Liver (tissue), 9 donors: Measurements from ENCODE around the gene ATXN1. TPM values are rescaled to one million over a fixed set of nuclear protein-coding genes. Genes with fewer than 3 reads are reported as not detected.

Experiments
- DNase-seq: peaks from one replicate; pipeline ENCODE4 v3.0.0-alpha.2; 2017; ENCODE audit warnings: low spot score
- H3K27ac ChIP-seq, 2 donors: one replicate each; pipeline ENCODE4 v1.7.0; 2013; ENCODE audit warnings: inconsistent platforms in 2 of 2, low read length in 2 of 2, control low read depth in 1 of 2, low read depth in 1 of 2, mild to moderate bottlenecking in 1 of 2
- H3K27me3 ChIP-seq, 4 donors: one replicate each; pipeline versions ENCODE4 v1.6.1 to v1.7.0; 2013; ENCODE audit warnings: low read length in 3 of 4, inconsistent platforms in 1 of 4, mild to moderate bottlenecking in 1 of 4, moderate library complexity in 1 of 4; ENCODE audit not compliant: control insufficient read depth in 4 of 4, insufficient read depth in 4 of 4
- H3K36me3 ChIP-seq, 4 donors: one replicate each; pipeline versions ENCODE4 v1.6.1 to v1.7.0; 2013; ENCODE audit warnings: low read length in 3 of 4, mild to moderate bottlenecking in 3 of 4, low read depth in 1 of 4, moderate library complexity in 1 of 4; ENCODE audit not compliant: control insufficient read depth in 4 of 4, insufficient read depth in 3 of 4
- H3K4me1 ChIP-seq, 4 donors: one replicate each; pipeline versions ENCODE4 v1.6.1 to v1.7.0; 2013; ENCODE audit warnings: low read length in 3 of 4, mild to moderate bottlenecking in 3 of 4, moderate library complexity in 1 of 4; ENCODE audit not compliant: control insufficient read depth in 4 of 4, insufficient read depth in 4 of 4
- H3K4me3 ChIP-seq, 3 donors: one replicate each; pipeline versions ENCODE4 v1.6.1 to v1.7.0; 2013; ENCODE audit warnings: low read length in 3 of 3, control low read depth in 1 of 3, low read depth in 1 of 3, mild to moderate bottlenecking in 1 of 3
- H3K9ac ChIP-seq, 2 donors: one replicate each; pipeline ENCODE4 v1.7.0; 2013; ENCODE audit warnings: low read length in 2 of 2, mild to moderate bottlenecking in 2 of 2, moderate library complexity in 2 of 2, control low read depth in 1 of 2, low read depth in 1 of 2
- H3K9me3 ChIP-seq, 4 donors: one replicate each; pipeline versions ENCODE4 v1.6.1 to v1.7.0; 2013; ENCODE audit warnings: low read length in 3 of 4; ENCODE audit not compliant: control insufficient read depth in 4 of 4
- EGR1 ChIP-seq, 2 donors: IDR thresholded peaks; 2 replicates each; pipeline ENCODE4 v1.6.1; 2016 to 2018; ENCODE audit warnings: antibody characterized with exemption in 2 of 2, low read depth in 2 of 2
- FOXA2 ChIP-seq: IDR thresholded peaks from 2 replicates; pipeline ENCODE4 v1.6.1; 2016; ENCODE audit warnings: antibody characterized with exemption
- HNF4A ChIP-seq, 2 donors: conservative IDR thresholded peaks; 2 replicates each; pipeline ENCODE4 v1.6.1; 2016; ENCODE audit warnings: antibody characterized with exemption in 2 of 2, mild to moderate bottlenecking in 2 of 2
- HNF4G ChIP-seq: IDR thresholded peaks from 2 replicates; pipeline ENCODE4 v1.6.1; 2016; ENCODE audit warnings: antibody characterized with exemption
- JUND ChIP-seq, 2 donors: IDR thresholded peaks; 2 replicates each; pipeline ENCODE4 v1.6.1; 2016; ENCODE audit warnings: antibody characterized with exemption in 2 of 2
- NR2F2 ChIP-seq: IDR thresholded peaks from 2 replicates; pipeline ENCODE4 v1.6.1; 2016; ENCODE audit warnings: antibody characterized with exemption
- RAD21 ChIP-seq, 2 donors: IDR thresholded peaks; 2 replicates each; pipeline ENCODE4 v1.6.1; 2016; ENCODE audit warnings: antibody characterized with exemption in 2 of 2, mild to moderate bottlenecking in 2 of 2
- REST ChIP-seq: IDR thresholded peaks from 2 replicates; pipeline ENCODE4 v1.6.1; 2016; ENCODE audit warnings: antibody characterized with exemption, mild to moderate bottlenecking
- SP1 ChIP-seq: IDR thresholded peaks from 2 replicates; pipeline ENCODE4 v1.6.1; 2018; ENCODE audit warnings: antibody characterized with exemption, mild to moderate bottlenecking
- YY1 ChIP-seq: IDR thresholded peaks from 2 replicates; pipeline ENCODE4 v1.6.1; 2016; ENCODE audit warnings: antibody characterized with exemption, mild to moderate bottlenecking
- whole genome bisulfite sequencing: extraction: QIAGEN DNeasy Blood & Tissue Kit; methylation state at CpG from one replicate; pipeline ENCODE4 v1.1.7; 2013; 5-methylcytosine and 5-hydroxymethylcytosine counted together
- polyA plus RNA-seq, 2 donors: library from polyadenylated mRNA; stranded (reverse) in 1 of 2; unstranded in 1 of 2; fragments of 200-250 nt in 1 of 2; fragments of >200 nt in 1 of 2; fragmentation: Nextera tagmentation in 1 of 2; extraction: Ambion mirVana in 1 of 2; gene quantifications; one replicate each; pipeline versions ENCODE4 v1.2.1 to v1.2.3, GENCODE V29; 2013 to 2015
- total RNA-seq, 2 donors: library from RNA; depleted of rRNA; stranded (reverse); fragments of >200 nt; gene quantifications; one replicate each; pipeline ENCODE4 v1.2.3, GENCODE V29; 2014
- TF ChIP-seq, protein P1 (sequence below): IDR thresholded peaks from 2 replicates; pipeline ENCODE4 v1.6.1; 2016; ENCODE audit warnings: antibody characterized with exemption
- TF ChIP-seq, protein P2 (sequence below): IDR thresholded peaks from 2 replicates; pipeline ENCODE4 v1.6.1; 2016; ENCODE audit warnings: antibody characterized with exemption
- TF ChIP-seq, protein P3 (sequence below): fragments of 150-350 bp; IDR thresholded peaks from 2 replicates; pipeline ENCODE4 v1.5.1; 2017; ENCODE audit warnings: improper control_type of control experiment, low read depth, low read length; ENCODE audit not compliant: missing input control
- TF ChIP-seq, protein P4 (sequence below): IDR thresholded peaks from 2 replicates; pipeline ENCODE4 v1.6.1; 2016; ENCODE audit warnings: antibody characterized with exemption
- donor health status: healthy.
- donor health status: healthy.
- donor health status: healthy.
- donor health status: healthy.
- donor health status: healthy.

The ATXN1 gene
- total and polyA plus RNA-seq, 4 donors: 4.3 to 29.7 (median 8.2) TPM

DNA sequence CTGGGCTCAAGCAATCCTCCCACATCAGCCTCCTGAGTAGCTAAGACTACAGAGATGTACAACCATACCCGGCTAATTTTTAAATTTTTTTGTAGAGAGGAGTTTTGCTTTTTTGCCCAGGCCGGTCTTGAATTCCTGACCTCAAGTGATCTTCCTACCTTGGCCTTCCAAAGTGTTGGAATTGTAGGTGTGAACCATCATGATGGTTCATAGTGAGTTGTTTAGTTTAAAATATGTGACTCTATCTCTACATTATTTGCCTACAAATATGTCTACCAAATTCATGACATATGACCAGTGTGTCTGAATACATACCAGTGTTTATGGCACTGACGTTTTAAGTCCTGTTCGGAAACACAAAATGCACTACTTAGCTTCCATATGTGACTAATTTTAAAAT is 367.9 kb downstream of the ATXN1 start:
- Histone ChIP-seq H3K9ac (no peak overlapping the region), H3K4me1 (peaks cover 0 to 7% (median 4%) of the 10 kb centered on the region in 4 donors), H3K36me3 (peaks cover 0 to 2% (median 0%) of the 10 kb centered on the region in 4 donors), H3K9me3 (no peaks in the 10 kb centered on the region), H3K27me3 (no peaks in the 10 kb centered on the region), H3K4me3 (no peak overlapping the region), H3K27ac (no peak overlapping the region)
- TF ChIP-seq FOXA2: no peak
- no peak for TF ChIP-seq REST
- TF ChIP-seq SP1: no peak
- no peak for TF ChIP-seq RAD21 (IDR thresholded peaks at IDR 0.05)
- TF ChIP-seq, protein P1, sequence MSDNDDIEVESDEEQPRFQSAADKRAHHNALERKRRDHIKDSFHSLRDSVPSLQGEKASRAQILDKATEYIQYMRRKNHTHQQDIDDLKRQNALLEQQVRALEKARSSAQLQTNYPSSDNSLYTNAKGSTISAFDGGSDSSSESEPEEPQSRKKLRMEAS: no peak
- 97% methylated on average over 4 of the region's 4 CpGs for WGBS
- DNase-seq: no peak

DNA sequence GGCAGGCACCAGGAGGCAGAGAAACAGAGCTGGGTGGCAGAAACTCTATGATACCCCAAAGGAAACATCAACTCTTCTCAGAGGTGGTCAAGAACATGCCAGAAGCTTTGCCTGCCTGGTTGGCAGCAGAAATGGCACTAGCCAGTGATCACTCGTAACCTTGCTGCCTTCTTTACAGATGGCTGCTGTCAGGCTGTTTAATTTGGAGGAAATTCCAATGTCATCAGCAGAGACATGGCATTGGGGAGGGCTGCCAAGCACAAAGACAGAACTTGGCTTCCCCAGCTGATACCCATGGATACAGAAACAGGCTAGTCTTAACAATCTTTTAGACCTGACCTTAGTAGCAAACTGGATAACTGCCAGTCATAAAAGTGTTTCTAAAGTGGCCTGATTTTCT is 369.2 kb downstream of the ATXN1 start:
- no peak for TF ChIP-seq HNF4G
- TF ChIP-seq, protein P2, sequence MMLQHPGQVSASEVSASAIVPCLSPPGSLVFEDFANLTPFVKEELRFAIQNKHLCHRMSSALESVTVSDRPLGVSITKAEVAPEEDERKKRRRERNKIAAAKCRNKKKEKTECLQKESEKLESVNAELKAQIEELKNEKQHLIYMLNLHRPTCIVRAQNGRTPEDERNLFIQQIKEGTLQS: no peak
- TF ChIP-seq RAD21 (IDR thresholded peaks at IDR 0.05): no peak
- no peak for TF ChIP-seq JUND (IDR thresholded peaks at IDR 0.05)
- no peak for TF ChIP-seq YY1
- no peak for TF ChIP-seq NR2F2
- no peak for TF ChIP-seq HNF4A (conservative IDR thresholded peaks at IDR 0.05)
- no peak for TF ChIP-seq SP1
- no peak for TF ChIP-seq FOXA2
- TF ChIP-seq, protein P3, sequence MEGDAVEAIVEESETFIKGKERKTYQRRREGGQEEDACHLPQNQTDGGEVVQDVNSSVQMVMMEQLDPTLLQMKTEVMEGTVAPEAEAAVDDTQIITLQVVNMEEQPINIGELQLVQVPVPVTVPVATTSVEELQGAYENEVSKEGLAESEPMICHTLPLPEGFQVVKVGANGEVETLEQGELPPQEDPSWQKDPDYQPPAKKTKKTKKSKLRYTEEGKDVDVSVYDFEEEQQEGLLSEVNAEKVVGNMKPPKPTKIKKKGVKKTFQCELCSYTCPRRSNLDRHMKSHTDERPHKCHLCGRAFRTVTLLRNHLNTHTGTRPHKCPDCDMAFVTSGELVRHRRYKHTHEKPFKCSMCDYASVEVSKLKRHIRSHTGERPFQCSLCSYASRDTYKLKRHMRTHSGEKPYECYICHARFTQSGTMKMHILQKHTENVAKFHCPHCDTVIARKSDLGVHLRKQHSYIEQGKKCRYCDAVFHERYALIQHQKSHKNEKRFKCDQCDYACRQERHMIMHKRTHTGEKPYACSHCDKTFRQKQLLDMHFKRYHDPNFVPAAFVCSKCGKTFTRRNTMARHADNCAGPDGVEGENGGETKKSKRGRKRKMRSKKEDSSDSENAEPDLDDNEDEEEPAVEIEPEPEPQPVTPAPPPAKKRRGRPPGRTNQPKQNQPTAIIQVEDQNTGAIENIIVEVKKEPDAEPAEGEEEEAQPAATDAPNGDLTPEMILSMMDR: no peak
- TF ChIP-seq REST: no peak
- TF ChIP-seq, protein P4, sequence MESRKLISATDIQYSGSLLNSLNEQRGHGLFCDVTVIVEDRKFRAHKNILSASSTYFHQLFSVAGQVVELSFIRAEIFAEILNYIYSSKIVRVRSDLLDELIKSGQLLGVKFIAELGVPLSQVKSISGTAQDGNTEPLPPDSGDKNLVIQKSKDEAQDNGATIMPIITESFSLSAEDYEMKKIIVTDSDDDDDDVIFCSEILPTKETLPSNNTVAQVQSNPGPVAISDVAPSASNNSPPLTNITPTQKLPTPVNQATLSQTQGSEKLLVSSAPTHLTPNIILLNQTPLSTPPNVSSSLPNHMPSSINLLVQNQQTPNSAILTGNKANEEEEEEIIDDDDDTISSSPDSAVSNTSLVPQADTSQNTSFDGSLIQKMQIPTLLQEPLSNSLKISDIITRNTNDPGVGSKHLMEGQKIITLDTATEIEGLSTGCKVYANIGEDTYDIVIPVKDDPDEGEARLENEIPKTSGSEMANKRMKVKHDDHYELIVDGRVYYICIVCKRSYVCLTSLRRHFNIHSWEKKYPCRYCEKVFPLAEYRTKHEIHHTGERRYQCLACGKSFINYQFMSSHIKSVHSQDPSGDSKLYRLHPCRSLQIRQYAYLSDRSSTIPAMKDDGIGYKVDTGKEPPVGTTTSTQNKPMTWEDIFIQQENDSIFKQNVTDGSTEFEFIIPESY: no peak
- TF ChIP-seq EGR1 (IDR thresholded peaks at IDR 0.05; ENCODE audit: low read depth in 2 of 2): no peak

More for the DNA sequence above, 369.2 kb downstream of the ATXN1 start:
- H3K9ac ChIP-seq: no peak overlapping the region
- no peak overlapping the region for H3K4me3 ChIP-seq
- peaks cover 0 to 7% (median 4%) of the 10 kb centered on the region in 4 donors for H3K4me1 ChIP-seq
- no peaks in the 10 kb centered on the region for H3K9me3 ChIP-seq
- H3K27ac ChIP-seq: peak overlapping the region in 1 of 2 donors; percentile 57
- H3K36me3 ChIP-seq: no peaks in the 10 kb centered on the region
- DNase-seq: no peak
- no peaks in the 10 kb centered on the region for H3K27me3 ChIP-seq
- WGBS: 36% methylated on average over 1 of the region's 1 CpG
